Measurements from ENCODE around the gene FNDC5.

The FNDC5 gene

GRCh38 chr1:32817815-32818786 lies 52.6 kb downstream of the FNDC5 start:
- Histone ChIP-seq H3K36me3 (ENCODE audit: control insufficient read depth in 1 of 2, insufficient read depth in 2 of 2, low read length in 2 of 2) (peaks cover 0 to 11% of the 10 kb centered on the region in 2 donors), H3K9me3 (ENCODE audit: control insufficient read depth in 1 of 2, low read length in 2 of 2) (no peaks in the 10 kb centered on the region), H3K27me3 (ENCODE audit: low read depth, low read length) (no peaks in the 10 kb centered on the region), H3K27ac (ENCODE audit: low read length) (peak overlapping the region; percentile 91), H3K4me1 (ENCODE audit: control insufficient read depth in 1 of 2, insufficient read depth in 2 of 2, low read length in 2 of 2) (peaks cover 10 to 31% of the 10 kb centered on the region in 2 donors), H3K4me3 (ENCODE audit: low read depth in 1 of 2, low read length in 2 of 2) (peak overlapping the region; percentile 94 to 98)

GRCh38 chr1:32817159-32817814 lies 53.4 kb downstream of the FNDC5 start, which contains the start of the genes S100PBP and YARS1:
Gene S100PBP (plus strand): TSS chr1:32817653. CDS start chr1:32826100, 8,447 bp downstream.
Gene YARS1 (minus strand): TSS chr1:32817358. CDS start chr1:32817244, 114 bp downstream.
- Histone ChIP-seq H3K27me3 (ENCODE audit: low read depth, low read length) (no peaks in the 10 kb centered on the region), H3K4me1 (ENCODE audit: control insufficient read depth in 1 of 2, insufficient read depth in 2 of 2, low read length in 2 of 2) (peaks cover 10 to 34% of the 10 kb centered on the region in 2 donors), H3K36me3 (ENCODE audit: control insufficient read depth in 1 of 2, insufficient read depth in 2 of 2, low read length in 2 of 2) (peaks cover 0 to 11% of the 10 kb centered on the region in 2 donors), H3K27ac (ENCODE audit: low read length) (peak within 1 kb of the TSS; percentile 95), H3K9me3 (ENCODE audit: control insufficient read depth in 1 of 2, low read length in 2 of 2) (no peaks in the 10 kb centered on the region), H3K4me3 (ENCODE audit: low read depth in 1 of 2, low read length in 2 of 2) (peak within 1 kb of the TSS; percentile 94 to 98)

- no peaks in the 10 kb centered on the region for H3K9me3 ChIP-seq (ENCODE audit: control insufficient read depth in 1 of 2, low read length in 2 of 2)
- peaks cover 0 to 11% of the 10 kb centered on the region in 2 donors for H3K36me3 ChIP-seq (ENCODE audit: control insufficient read depth in 1 of 2, insufficient read depth in 2 of 2, low read length in 2 of 2)
- H3K4me1 ChIP-seq (ENCODE audit: control insufficient read depth in 1 of 2, insufficient read depth in 2 of 2, low read length in 2 of 2) = peaks cover 10 to 34% of the 10 kb centered on the region in 2 donors
- H3K27me3 ChIP-seq (ENCODE audit: low read depth, low read length) = no peaks in the 10 kb centered on the region
- peak overlapping the region; percentile 95 for H3K27ac ChIP-seq (ENCODE audit: low read length)
- H3K4me3 ChIP-seq (ENCODE audit: low read depth in 1 of 2, low read length in 2 of 2) = peak overlapping the region; percentile 94 to 98
These were observed 54.0 kb downstream of the FNDC5 start for GRCh38 chr1:32816676-32817158.

- peaks cover 10 to 33% of the 10 kb centered on the region in 2 donors for H3K4me1 ChIP-seq (ENCODE audit: control insufficient read depth in 1 of 2, insufficient read depth in 2 of 2, low read length in 2 of 2)
- no peak overlapping the region for H3K4me3 ChIP-seq (ENCODE audit: low read depth in 1 of 2, low read length in 2 of 2)
- peaks cover 16 to 17% of the 10 kb centered on the region in 2 donors for H3K36me3 ChIP-seq (ENCODE audit: control insufficient read depth in 1 of 2, insufficient read depth in 2 of 2, low read length in 2 of 2)
- no peaks in the 10 kb centered on the region for H3K27me3 ChIP-seq (ENCODE audit: low read depth, low read length)
- H3K9me3 ChIP-seq (ENCODE audit: control insufficient read depth in 1 of 2, low read length in 2 of 2) = no peaks in the 10 kb centered on the region
- no peak overlapping the region for H3K27ac ChIP-seq (ENCODE audit: low read length)
These were observed 56.6 kb downstream of the FNDC5 start for GRCh38 chr1:32813941-32814739.

Measured in muscle layer of duodenum (tissue), 2 donors.